ENCODE data around the gene ADO. TPM values are rescaled to one million over a fixed set of nuclear protein-coding genes. Genes with fewer than 3 reads are reported as not detected.

Gene ADO
- total and polyA plus RNA-seq, 2 experiments from 2014 or later, result 8.9 to 24.6 TPM

- 91% methylated on average over 5 of the region's 5 CpGs for WGBS (ENCODE audit: low lambda C conversion rate, missing lambda C conversion rate)
- no peaks in the 10 kb centered on the region for H3K79me2 ChIP-seq
- no peak overlapping the region for H3K4me3 ChIP-seq
- H3K27ac ChIP-seq, result peak overlapping the region; percentile 12
- no peak overlapping the region for H2AFZ ChIP-seq
- no peaks in the 10 kb centered on the region for H4K20me1 ChIP-seq (ENCODE audit: insufficient read depth, poor library complexity, severe bottlenecking)
- H3K9me3 ChIP-seq (ENCODE audit: low read depth), result no peaks in the 10 kb centered on the region
- no peaks in the 10 kb centered on the region for H3K36me3 ChIP-seq (replicated peaks; ENCODE audit: insufficient read depth, low read depth)
- TF ChIP-seq EZH2phosphoT487 (IDR thresholded peaks at IDR 0.05; ENCODE audit: low read depth, severe bottlenecking, unreplicated experiment), result no peak
- TF ChIP-seq CTCF (IDR thresholded peaks at IDR 0.05; ENCODE audit: poor library complexity), result no peak
- no peak for TF ChIP-seq EZH2 (IDR thresholded peaks at IDR 0.05; ENCODE audit: borderline replicate concordance)
- no peak overlapping the region for H3K4me2 ChIP-seq
- no peaks in the 10 kb centered on the region for H3K9me2 ChIP-seq (replicated peaks; ENCODE audit: insufficient read depth)
- peaks cover 17% of the 10 kb centered on the region for H3K4me1 ChIP-seq (ENCODE audit: insufficient read depth)
- H3K27me3 ChIP-seq, result no peaks in the 10 kb centered on the region
- DNase-seq (ENCODE audit: low spot score), result no peak
These were observed 44.8 kb upstream of the ADO start for GRCh38 chr10:62759599-62760175.

GRCh38 chr10:62760401-62760800, 44.1 kb upstream of the ADO start:
- H3K9me2 ChIP-seq (replicated peaks; ENCODE audit: insufficient read depth), result no peaks in the 10 kb centered on the region
- TF ChIP-seq EZH2 (IDR thresholded peaks at IDR 0.05; ENCODE audit: borderline replicate concordance), result no peak
- no peak for TF ChIP-seq EZH2phosphoT487 (IDR thresholded peaks at IDR 0.05; ENCODE audit: low read depth, severe bottlenecking, unreplicated experiment)
- TF ChIP-seq CTCF (IDR thresholded peaks at IDR 0.05; ENCODE audit: poor library complexity), result no peak
- H3K4me1 ChIP-seq (ENCODE audit: insufficient read depth), result peaks cover 17% of the 10 kb centered on the region
- WGBS (ENCODE audit: low lambda C conversion rate, missing lambda C conversion rate), result 83% methylated on average over 14 of the region's 14 CpGs
- no peak overlapping the region for H2AFZ ChIP-seq
- no peaks in the 10 kb centered on the region for H3K9me3 ChIP-seq (ENCODE audit: low read depth)
- H3K27me3 ChIP-seq, result no peaks in the 10 kb centered on the region
- no peaks in the 10 kb centered on the region for H4K20me1 ChIP-seq (ENCODE audit: insufficient read depth, poor library complexity, severe bottlenecking)
- H3K4me3 ChIP-seq, result no peak overlapping the region
- H3K79me2 ChIP-seq, result no peaks in the 10 kb centered on the region
- H3K4me2 ChIP-seq, result no peak overlapping the region
- no peaks in the 10 kb centered on the region for H3K36me3 ChIP-seq (replicated peaks; ENCODE audit: insufficient read depth, low read depth)
- peak overlapping the region; percentile 68 for H3K27ac ChIP-seq
- no peak for DNase-seq (ENCODE audit: low spot score)

- Histone ChIP-seq H3K79me2 (no peaks in the 10 kb centered on the region), H3K9me3 (ENCODE audit: low read depth) (no peaks in the 10 kb centered on the region), H3K36me3 (replicated peaks; ENCODE audit: insufficient read depth, low read depth) (no peaks in the 10 kb centered on the region), H2AFZ (no peak overlapping the region), H3K4me3 (no peak overlapping the region), H3K4me1 (ENCODE audit: insufficient read depth) (peaks cover 17% of the 10 kb centered on the region), H3K27ac (peak overlapping the region; percentile 75), H3K27me3 (no peaks in the 10 kb centered on the region), H4K20me1 (ENCODE audit: insufficient read depth, poor library complexity, severe bottlenecking) (no peaks in the 10 kb centered on the region), H3K4me2 (no peak overlapping the region), H3K9me2 (replicated peaks; ENCODE audit: insufficient read depth) (no peaks in the 10 kb centered on the region)
- DNase-seq (ENCODE audit: low spot score), result peak; percentile 62
- TF ChIP-seq EZH2 (IDR thresholded peaks at IDR 0.05; ENCODE audit: borderline replicate concordance) (no peak), EZH2phosphoT487 (IDR thresholded peaks at IDR 0.05; ENCODE audit: low read depth, severe bottlenecking, unreplicated experiment) (no peak), CTCF (IDR thresholded peaks at IDR 0.05; ENCODE audit: poor library complexity) (no peak)
- 25% methylated on average over 3 of the region's 3 CpGs for WGBS (ENCODE audit: low lambda C conversion rate, missing lambda C conversion rate)
These were observed 43.4 kb upstream of the ADO start for GRCh38 chr10:62761115-62761514.
